K562 (cell line): ENCODE measurements around the gene ATG4D. TPM values are rescaled to one million over a fixed set of nuclear protein-coding genes. Genes with fewer than 3 reads are reported as not detected.

Experiments used
- HDAC8 ChIP-seq: fragments of 450-650 bp; IDR thresholded peaks from 2 replicates; pipeline ENCODE4 v1.6.1; 2016; ENCODE audit warnings: mild to moderate bottlenecking, missing genetic modification characterization, moderate library complexity, missing compliant biosample characterization
- KDM1A ChIP-seq, 2 experiments: fragments of 450-650 bp; IDR thresholded peaks; 2 replicates each; pipeline ENCODE4 v1.6.1; 2016; ENCODE audit warnings: mild to moderate bottlenecking in 2 of 2
- KDM5B ChIP-seq: fragments of 200-600 bp; sonication (generic); IDR thresholded peaks from 2 replicates; pipeline ENCODE4 v1.6.1; 2012; ENCODE audit warnings: low read depth, mild to moderate bottlenecking, moderate library complexity, low read length, control low read depth, inconsistent platforms; ENCODE audit not compliant: insufficient replicate concordance
- RBM15 ChIP-seq: fragments of 200-400 bp; formaldehyde crosslinking; IDR thresholded peaks from 2 replicates; pipeline ENCODE4 v1.6.1; 2018; ENCODE audit warnings: mild to moderate bottlenecking, low read length, moderate library complexity; ENCODE audit not compliant: insufficient read depth
- SMAD1 ChIP-seq: fragments of 150-350 bp; IDR thresholded peaks from 2 replicates; pipeline ENCODE4 v1.6.1; 2014; ENCODE audit warnings: low read length, low read depth; ENCODE audit not compliant: partially characterized antibody
- SP1 ChIP-seq: sonication (generic); formaldehyde crosslinking; IDR thresholded peaks from 2 replicates; pipeline ENCODE4 v1.8.1; 2022; ENCODE audit warnings: mild to moderate bottlenecking, missing genetic modification reagents
- XRCC5 ChIP-seq: fragments of 200-400 bp; formaldehyde crosslinking; IDR thresholded peaks from 2 replicates; pipeline ENCODE4 v1.6.1; 2017; ENCODE audit warnings: low read depth, mild to moderate bottlenecking, low read length
- ZNF324 ChIP-seq: fragments of 250-450 bp; sonication (Bioruptor Pico); IDR thresholded peaks from 2 replicates; pipeline ENCODE4 v1.4.0; 2020; ENCODE audit warnings: mild to moderate bottlenecking
- ZNF431 ChIP-seq: sonication (generic); formaldehyde crosslinking; IDR thresholded peaks from 2 replicates; pipeline ENCODE4 v1.8.0; 2022; ENCODE audit warnings: mild to moderate bottlenecking, missing genetic modification reagents
- polyA plus RNA-seq, 8 experiments: library from polyadenylated mRNA; depleted of rRNA in 4 of 8; stranded (reverse) in 5 of 8; unstranded in 3 of 8; fragments of >200 nt; fragmentation: Nextera tagmentation in 2 of 8; fragmentation: Illumina TruSeq in 1 of 8; extraction: Ambion mirVana in 2 of 8; extraction: Trizol in 1 of 8; gene quantifications; 2 replicates each; pipeline versions ENCODE4 v1.2.1 to v1.2.3, GENCODE V29; 2011 to 2014; ENCODE audit warnings: inconsistent platforms in 1 of 8, missing spikeins in 1 of 8
- total RNA-seq, 7 experiments: library from RNA; depleted of rRNA in 6 of 7; stranded (reverse); fragments of >200 nt in 6 of 7; fragmentation: Illumina TruSeq in 2 of 7; extraction: Trizol in 2 of 7; gene quantifications; 2 replicates each; pipeline versions ENCODE4 v1.2.1 to v1.2.3, GENCODE V29; 2011 to 2021; ENCODE audit warnings: low replicate concordance in 1 of 7
- TF ChIP-seq, protein P1 (sequence below): IDR thresholded peaks from 2 replicates; pipeline ENCODE4 v1.6.1; 2014; ENCODE audit warnings: antibody characterized with exemption
- TF ChIP-seq, protein P2 (sequence below): sonication (generic); formaldehyde crosslinking; IDR thresholded peaks from 2 replicates; pipeline ENCODE4 v1.8.1; 2023; ENCODE audit warnings: mild to moderate bottlenecking, missing genetic modification reagents, moderate library complexity
- TF ChIP-seq, protein P3 (sequence below): fragments of 250-450 bp; sonication (Bioruptor Pico); IDR thresholded peaks from 2 replicates; pipeline ENCODE4 v1.5.0; 2020; ENCODE audit warnings: mild to moderate bottlenecking, borderline replicate concordance
- TF ChIP-seq, protein P4 (sequence below): fragments of 450-650 bp; IDR thresholded peaks from 2 replicates; pipeline ENCODE4 v1.7.1; 2018; ENCODE audit warnings: mild to moderate bottlenecking, low read depth; ENCODE audit not compliant: partially characterized antibody

Gene ATG4D
- total and polyA plus RNA-seq, 9 of the 15 experiments (the other 6 are each of a cell fraction or from before 2014, with no cell fraction given), result 0.51 to 66.1 (median 22.9) TPM

DNA sequence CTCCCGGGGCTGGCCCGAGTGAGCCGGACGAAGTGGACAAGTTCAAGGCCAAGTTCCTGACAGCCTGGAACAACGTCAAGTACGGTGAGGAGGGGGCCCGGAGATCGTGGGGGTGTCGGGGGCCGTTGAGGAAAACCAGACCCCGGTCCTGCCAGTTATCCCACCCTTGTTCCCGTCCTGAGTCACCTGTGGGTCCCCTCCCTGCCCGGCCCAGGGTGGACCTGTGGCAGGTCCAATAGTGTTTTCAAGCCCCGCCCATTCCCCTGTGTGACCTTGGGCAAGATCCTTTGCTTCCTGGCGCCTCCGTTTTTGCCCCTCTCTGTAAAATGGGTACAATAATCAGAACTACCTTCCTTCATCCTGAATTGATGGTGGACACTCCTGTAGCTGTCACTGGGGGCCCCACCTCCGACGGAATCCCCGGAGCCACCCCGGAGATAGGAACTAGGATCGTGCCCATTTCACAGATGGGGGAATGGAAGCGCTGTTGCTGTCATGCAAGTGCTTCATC lies 593 bp downstream of the ATG4D start (continued):
- TF ChIP-seq, protein P1, sequence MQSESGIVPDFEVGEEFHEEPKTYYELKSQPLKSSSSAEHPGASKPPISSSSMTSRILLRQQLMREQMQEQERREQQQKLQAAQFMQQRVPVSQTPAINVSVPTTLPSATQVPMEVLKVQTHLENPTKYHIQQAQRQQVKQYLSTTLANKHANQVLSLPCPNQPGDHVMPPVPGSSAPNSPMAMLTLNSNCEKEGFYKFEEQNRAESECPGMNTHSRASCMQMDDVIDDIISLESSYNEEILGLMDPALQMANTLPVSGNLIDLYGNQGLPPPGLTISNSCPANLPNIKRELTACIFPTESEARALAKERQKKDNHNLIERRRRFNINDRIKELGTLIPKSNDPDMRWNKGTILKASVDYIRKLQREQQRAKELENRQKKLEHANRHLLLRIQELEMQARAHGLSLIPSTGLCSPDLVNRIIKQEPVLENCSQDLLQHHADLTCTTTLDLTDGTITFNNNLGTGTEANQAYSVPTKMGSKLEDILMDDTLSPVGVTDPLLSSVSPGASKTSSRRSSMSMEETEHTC, result no peak
- TF ChIP-seq SMAD1 (peak; percentile 1), RBM15 (no peak), ZNF324 (CRISPR knock-in tag) (no peak), XRCC5 (0 out of 2 replicates have a peak, but pooled peaks have one; percentile 26), HDAC8 (tag) (no peak), ZNF431 (CRISPR knock-in tag) (no peak), SP1 (CRISPR knock-in tag) (peak; percentile 60; the same call in 1 of the 2 replicates), KDM5B (peak; percentile 20), KDM1A (IDR thresholded peaks at IDR 0.05) (peak in 1 of 2 experiments; percentile 89)
- TF ChIP-seq, protein P2, sequence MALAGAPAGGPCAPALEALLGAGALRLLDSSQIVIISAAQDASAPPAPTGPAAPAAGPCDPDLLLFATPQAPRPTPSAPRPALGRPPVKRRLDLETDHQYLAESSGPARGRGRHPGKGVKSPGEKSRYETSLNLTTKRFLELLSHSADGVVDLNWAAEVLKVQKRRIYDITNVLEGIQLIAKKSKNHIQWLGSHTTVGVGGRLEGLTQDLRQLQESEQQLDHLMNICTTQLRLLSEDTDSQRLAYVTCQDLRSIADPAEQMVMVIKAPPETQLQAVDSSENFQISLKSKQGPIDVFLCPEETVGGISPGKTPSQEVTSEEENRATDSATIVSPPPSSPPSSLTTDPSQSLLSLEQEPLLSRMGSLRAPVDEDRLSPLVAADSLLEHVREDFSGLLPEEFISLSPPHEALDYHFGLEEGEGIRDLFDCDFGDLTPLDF (CRISPR knock-in tag), result no peak
- TF ChIP-seq, protein P3, sequence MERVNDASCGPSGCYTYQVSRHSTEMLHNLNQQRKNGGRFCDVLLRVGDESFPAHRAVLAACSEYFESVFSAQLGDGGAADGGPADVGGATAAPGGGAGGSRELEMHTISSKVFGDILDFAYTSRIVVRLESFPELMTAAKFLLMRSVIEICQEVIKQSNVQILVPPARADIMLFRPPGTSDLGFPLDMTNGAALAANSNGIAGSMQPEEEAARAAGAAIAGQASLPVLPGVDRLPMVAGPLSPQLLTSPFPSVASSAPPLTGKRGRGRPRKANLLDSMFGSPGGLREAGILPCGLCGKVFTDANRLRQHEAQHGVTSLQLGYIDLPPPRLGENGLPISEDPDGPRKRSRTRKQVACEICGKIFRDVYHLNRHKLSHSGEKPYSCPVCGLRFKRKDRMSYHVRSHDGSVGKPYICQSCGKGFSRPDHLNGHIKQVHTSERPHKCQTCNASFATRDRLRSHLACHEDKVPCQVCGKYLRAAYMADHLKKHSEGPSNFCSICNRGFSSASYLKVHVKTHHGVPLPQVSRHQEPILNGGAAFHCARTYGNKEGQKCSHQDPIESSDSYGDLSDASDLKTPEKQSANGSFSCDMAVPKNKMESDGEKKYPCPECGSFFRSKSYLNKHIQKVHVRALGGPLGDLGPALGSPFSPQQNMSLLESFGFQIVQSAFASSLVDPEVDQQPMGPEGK (CRISPR knock-in tag), result no peak
- TF ChIP-seq, protein P4, sequence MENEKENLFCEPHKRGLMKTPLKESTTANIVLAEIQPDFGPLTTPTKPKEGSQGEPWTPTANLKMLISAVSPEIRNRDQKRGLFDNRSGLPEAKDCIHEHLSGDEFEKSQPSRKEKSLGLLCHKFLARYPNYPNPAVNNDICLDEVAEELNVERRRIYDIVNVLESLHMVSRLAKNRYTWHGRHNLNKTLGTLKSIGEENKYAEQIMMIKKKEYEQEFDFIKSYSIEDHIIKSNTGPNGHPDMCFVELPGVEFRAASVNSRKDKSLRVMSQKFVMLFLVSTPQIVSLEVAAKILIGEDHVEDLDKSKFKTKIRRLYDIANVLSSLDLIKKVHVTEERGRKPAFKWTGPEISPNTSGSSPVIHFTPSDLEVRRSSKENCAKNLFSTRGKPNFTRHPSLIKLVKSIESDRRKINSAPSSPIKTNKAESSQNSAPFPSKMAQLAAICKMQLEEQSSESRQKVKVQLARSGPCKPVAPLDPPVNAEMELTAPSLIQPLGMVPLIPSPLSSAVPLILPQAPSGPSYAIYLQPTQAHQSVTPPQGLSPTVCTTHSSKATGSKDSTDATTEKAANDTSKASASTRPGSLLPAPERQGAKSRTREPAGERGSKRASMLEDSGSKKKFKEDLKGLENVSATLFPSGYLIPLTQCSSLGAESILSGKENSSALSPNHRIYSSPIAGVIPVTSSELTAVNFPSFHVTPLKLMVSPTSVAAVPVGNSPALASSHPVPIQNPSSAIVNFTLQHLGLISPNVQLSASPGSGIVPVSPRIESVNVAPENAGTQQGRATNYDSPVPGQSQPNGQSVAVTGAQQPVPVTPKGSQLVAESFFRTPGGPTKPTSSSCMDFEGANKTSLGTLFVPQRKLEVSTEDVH, result no peak
